GM23338 (cell line): Measurements from ENCODE around the gene ARID3A. TPM values are rescaled to one million over a fixed set of nuclear protein-coding genes. Genes with fewer than 3 reads are reported as not detected.

Experiments
- ATAC-seq: fragments of 200-7000 bp; cut with Tn5 transposase; 3 replicates; pipeline ENCODE4 v1.9.1; 2020
- DNase-seq: peaks from one replicate; pipeline ENCODE4 v3.0.0-alpha.2; 2015; ENCODE audit warnings: low spot score
- H2AFZ ChIP-seq: fragments of 200-600 bp; sonication (generic); 2 replicates; pipeline ENCODE4 v1.8.0; 2016; ENCODE audit warnings: antibody characterized with exemption, mild to moderate bottlenecking, moderate library complexity
- H3F3A ChIP-seq: fragments of 200-600 bp; sonication (generic); replicated peaks from 2 replicates; pipeline ENCODE4 v1.8.0; 2017; ENCODE audit warnings: antibody characterized with exemption, mixed run types, low read depth
- H3K27ac ChIP-seq: fragments of 200-600 bp; sonication (generic); 2 replicates; pipeline ENCODE4 v1.6.1; 2016; ENCODE audit warnings: low read depth
- H3K27me3 ChIP-seq: fragments of 200-600 bp; sonication (generic); 2 replicates; pipeline ENCODE4 v1.8.0; 2016; ENCODE audit warnings: mild to moderate bottlenecking, mixed run types, moderate library complexity; ENCODE audit not compliant: insufficient read depth
- H3K36me3 ChIP-seq: fragments of 200-600 bp; sonication (generic); 2 replicates; pipeline ENCODE4 v1.8.0; 2016; ENCODE audit warnings: mild to moderate bottlenecking; ENCODE audit not compliant: insufficient read depth
- H3K4me1 ChIP-seq: fragments of 200-600 bp; sonication (generic); 2 replicates; pipeline ENCODE4 v1.8.0; 2016; ENCODE audit warnings: mild to moderate bottlenecking, moderate library complexity; ENCODE audit not compliant: insufficient read depth
- H3K4me2 ChIP-seq: fragments of 200-600 bp; sonication (generic); 2 replicates; pipeline ENCODE4 v1.7.1; 2017; ENCODE audit warnings: mixed run types
- H3K4me3 ChIP-seq: fragments of 200-600 bp; sonication (generic); 2 replicates; pipeline ENCODE4 v1.6.1; 2016; ENCODE audit warnings: mixed run types
- H3K79me2 ChIP-seq: fragments of 200-600 bp; sonication (generic); replicated peaks from 2 replicates; pipeline ENCODE4 v1.8.0; 2017; ENCODE audit warnings: mild to moderate bottlenecking; ENCODE audit not compliant: insufficient read depth
- H3K9me2 ChIP-seq: fragments of 200-600 bp; sonication (generic); 2 replicates; pipeline ENCODE4 v1.8.0; 2017; ENCODE audit not compliant: insufficient read depth
- H4K20me1 ChIP-seq: fragments of 200-600 bp; sonication (generic); replicated peaks from 2 replicates; pipeline ENCODE4 v1.8.0; 2017; ENCODE audit warnings: mild to moderate bottlenecking; ENCODE audit not compliant: insufficient read depth
- H3K27ac Mint-ChIP-seq: 2 replicates; pipeline ENCODE4 v1.8.0; 2020; ENCODE audit warnings: inconsistent platforms, mild to moderate bottlenecking, moderate library complexity, mixed read lengths
- H3K27me3 Mint-ChIP-seq: 3 replicates; pipeline ENCODE4 v1.8.0; 2022; ENCODE audit warnings: low read depth, mild to moderate bottlenecking, moderate library complexity, mixed read lengths, inconsistent platforms; ENCODE audit not compliant: insufficient read depth, poor library complexity
- H3K36me3 Mint-ChIP-seq: 3 replicates; pipeline ENCODE4 v1.8.0; 2021; ENCODE audit warnings: low read depth, mild to moderate bottlenecking, inconsistent platforms, moderate library complexity, mixed read lengths
- H3K4me1 Mint-ChIP-seq: 3 replicates; pipeline ENCODE4 v1.8.0; 2020; ENCODE audit warnings: mild to moderate bottlenecking, inconsistent platforms, mixed read lengths
- H3K4me3 Mint-ChIP-seq: 3 replicates; pipeline ENCODE4 v1.8.0; 2021; ENCODE audit warnings: moderate library complexity, mild to moderate bottlenecking, inconsistent platforms, mixed read lengths
- H3K9me3 Mint-ChIP-seq: 3 replicates; pipeline ENCODE4 v1.8.0; 2020; ENCODE audit warnings: moderate library complexity, mild to moderate bottlenecking, inconsistent platforms, mixed read lengths
- CREB1 ChIP-seq: fragments of 250-450 bp; sonication (Bioruptor Pico); IDR thresholded peaks from 2 replicates; pipeline ENCODE4 v1.5.0; 2020; ENCODE audit warnings: low read depth, mild to moderate bottlenecking, moderate library complexity
- CTCF ChIP-seq, 2 experiments: fragments of 200-600 bp in 1 of 2; sonication (generic) in 1 of 2; conservative IDR thresholded peaks; 2 replicates each; pipeline versions ENCODE4 v1.5.1 to v1.6.1; 2016 to 2017; ENCODE audit warnings: antibody characterized with exemption in 2 of 2, low read depth in 2 of 2, mild to moderate bottlenecking in 2 of 2, moderate library complexity in 1 of 2
- JUNB ChIP-seq: IDR thresholded peaks from one replicate; pipeline ENCODE4 v1.6.1; 2016; ENCODE audit warnings: antibody characterized with exemption; ENCODE audit not compliant: unreplicated experiment
- NANOG ChIP-seq: IDR thresholded peaks from 2 replicates; pipeline ENCODE4 v1.6.1; 2016; ENCODE audit warnings: antibody characterized with exemption, borderline replicate concordance
- POLR2AphosphoS5 ChIP-seq: IDR thresholded peaks from 2 replicates; pipeline ENCODE4 v1.6.1; 2016; ENCODE audit warnings: antibody characterized with exemption, low read depth
- STAT1 ChIP-seq: IDR thresholded peaks from one replicate; pipeline ENCODE4 v1.6.1; 2016; ENCODE audit warnings: antibody characterized with exemption; ENCODE audit not compliant: unreplicated experiment
- ZNF114 ChIP-seq: fragments of 250-450 bp; sonication (Bioruptor Pico); IDR thresholded peaks from 2 replicates; pipeline ENCODE4 v1.5.0; 2020; ENCODE audit warnings: mild to moderate bottlenecking, moderate library complexity
- ZNF331 ChIP-seq: fragments of 250-450 bp; sonication (Bioruptor Pico); IDR thresholded peaks from 2 replicates; pipeline ENCODE4 v1.5.0; 2020; ENCODE audit warnings: low read depth, mild to moderate bottlenecking, moderate library complexity
- ZNF462 ChIP-seq: fragments of 250-450 bp; sonication (Bioruptor Pico); IDR thresholded peaks from 2 replicates; pipeline ENCODE4 v1.5.0; 2020; ENCODE audit warnings: mild to moderate bottlenecking, moderate library complexity
- polyA plus RNA-seq: library from polyadenylated mRNA; unstranded; fragments of >200 nt; fragmentation: Nextera tagmentation; extraction: Ambion mirVana; gene quantifications from 2 replicates; pipeline ENCODE4 v1.2.1, GENCODE V29; 2016
- total RNA-seq: library from RNA; depleted of rRNA; stranded (reverse); fragments of >200 nt; shearing (Covaris generic); gene quantifications from 2 replicates; pipeline ENCODE4 v1.2.3, GENCODE V29; 2014

The ARID3A gene
- total and polyA plus RNA-seq, 2 experiments from 2014 or later, result 33.6 to 51.6 TPM

GRCh38 chr19:1002600-1002999, 76.8 kb downstream of the ARID3A start (continued):
- no peak for TF ChIP-seq ZNF462 (CRISPR knock-in tag)
- TF ChIP-seq JUNB, result no peak
- no peak for TF ChIP-seq CTCF (conservative IDR thresholded peaks at IDR 0.05; ENCODE audit: low read depth in 2 of 2)
- TF ChIP-seq STAT1, result no peak
- no peak for TF ChIP-seq ZNF331 (CRISPR knock-in tag)
- no peak for TF ChIP-seq CREB1 (CRISPR knock-in tag)

GRCh38 chr19:1003283-1003682, 77.4 kb downstream of the ARID3A start:
- H3K27ac Mint-ChIP-seq, result no peak overlapping the region
- H3K4me1 ChIP-seq, result no peaks in the 10 kb centered on the region; the same call in 1 of the 2 replicates
- no peak overlapping the region for H3K4me2 ChIP-seq
- H3K36me3 ChIP-seq, result no peaks in the 10 kb centered on the region
- ATAC-seq (no peak), DNase-seq (no peak)
- 0 out of 2 replicates have a peak, but pooled peaks cover 6% of the 10 kb centered on the region for H3F3A ChIP-seq
- peaks cover 30% of the 10 kb centered on the region for H3K27me3 ChIP-seq
- no peak overlapping the region for H3K4me3 ChIP-seq
- no peak overlapping the region for H2AFZ ChIP-seq
- H3K36me3 Mint-ChIP-seq, result peaks cover 8% of the 10 kb centered on the region
- H3K4me3 Mint-ChIP-seq, result no peak overlapping the region
- 0 out of 2 replicates have a peak, but pooled peaks cover under 1% of the 10 kb centered on the region for H4K20me1 ChIP-seq
- H3K9me2 ChIP-seq, result no peaks in the 10 kb centered on the region
- peaks cover 3% of the 10 kb centered on the region; the same call in 2 of the 3 replicates for H3K4me1 Mint-ChIP-seq
- H3K27ac ChIP-seq, result no peak overlapping the region
- H3K9me3 Mint-ChIP-seq, result peaks cover 5% of the 10 kb centered on the region; the same call in 1 of the 3 replicates
- H3K27me3 Mint-ChIP-seq, result peaks cover 45% of the 10 kb centered on the region
- H3K79me2 ChIP-seq, result no peaks in the 10 kb centered on the region
- TF ChIP-seq POLR2AphosphoS5 (no peak), ZNF331 (CRISPR knock-in tag) (no peak), ZNF114 (CRISPR knock-in tag) (no peak), CREB1 (CRISPR knock-in tag) (no peak), CTCF (conservative IDR thresholded peaks at IDR 0.05; ENCODE audit: low read depth in 2 of 2) (no peak), NANOG (no peak)
